Keratinocyte (primary cell): ENCODE results near the gene FAM83D. TPM values are rescaled to one million over a fixed set of nuclear protein-coding genes. Genes with fewer than 3 reads are reported as not detected.

ENCODE experiments used
- DNase-seq: peaks from one replicate; pipeline ENCODE4 v3.0.0-alpha.2; 2011; ENCODE audit warnings: low read depth, missing footprints, low spot score
- FAIRE-seq: peaks from 2 replicates; lab custom pipeline; 2011; peaks lifted over from hg19 to GRCh38; lab: Jason Lieb, UNC
- H2AFZ ChIP-seq: 2 replicates; pipeline ENCODE4 v1.6.0; 2012; ENCODE audit warnings: low read length, control low read depth, inconsistent platforms; ENCODE audit not compliant: control insufficient read depth
- H3K27ac ChIP-seq: 2 replicates; pipeline ENCODE4 v1.5.1; 2011; ENCODE audit warnings: low read length; ENCODE audit not compliant: control insufficient read depth, insufficient read depth
- H3K27me3 ChIP-seq: 3 replicates; pipeline ENCODE4 v1.6.0; 2011; ENCODE audit warnings: low read length; ENCODE audit not compliant: control insufficient read depth, insufficient read depth; ENCODE audit errors: extremely low read depth
- H3K36me3 ChIP-seq, 2 experiments: 2 replicates in 1 of 2; 3 replicates in 1 of 2; pipeline ENCODE4 v1.5.1; 2011; ENCODE audit warnings: low read length in 2 of 2, mild to moderate bottlenecking in 1 of 2; ENCODE audit not compliant: control insufficient read depth in 2 of 2, insufficient read depth in 2 of 2; ENCODE audit errors: extremely low read depth in 1 of 2
- H3K4me1 ChIP-seq: 3 replicates; pipeline ENCODE4 v1.5.1; 2011; ENCODE audit warnings: low read length; ENCODE audit not compliant: control insufficient read depth, insufficient read depth; ENCODE audit errors: extremely low read depth
- H3K4me2 ChIP-seq: 3 replicates; pipeline ENCODE4 v1.6.0; 2011; ENCODE audit warnings: low read depth, low read length; ENCODE audit not compliant: control insufficient read depth, insufficient read depth; ENCODE audit errors: extremely low read depth
- H3K4me3 ChIP-seq, 3 experiments: fragments of 200-600 bp in 1 of 3; sonication (generic) in 1 of 3; 2 replicates in 2 of 3; 3 replicates in 1 of 3; pipeline ENCODE4 v1.5.1; 2011 to 2016; ENCODE audit warnings: low read length in 3 of 3, mild to moderate bottlenecking in 3 of 3, control low read depth in 2 of 3, inconsistent platforms in 1 of 3, low read depth in 1 of 3, mixed read lengths in 1 of 3, mixed run types in 1 of 3, moderate library complexity in 1 of 3; ENCODE audit not compliant: control insufficient read depth in 2 of 3, insufficient read depth in 2 of 3; ENCODE audit errors: extremely low read depth in 1 of 3
- H3K79me2 ChIP-seq: 2 replicates; pipeline ENCODE4 v1.6.0; 2012; ENCODE audit warnings: low read length; ENCODE audit not compliant: control insufficient read depth, insufficient read depth
- H3K9ac ChIP-seq: 3 replicates; pipeline ENCODE4 v1.6.0; 2011; ENCODE audit warnings: low read length; ENCODE audit not compliant: control insufficient read depth, insufficient read depth; ENCODE audit errors: extremely low read depth
- H3K9me1 ChIP-seq: 3 replicates; pipeline ENCODE4 v1.6.0; 2011; ENCODE audit warnings: low read length; ENCODE audit not compliant: control insufficient read depth, insufficient read depth; ENCODE audit errors: extremely low read depth
- H3K9me3 ChIP-seq: 2 replicates; pipeline ENCODE4 v1.5.1; 2012; ENCODE audit warnings: low read depth, low read length; ENCODE audit not compliant: control insufficient read depth
- H4K20me1 ChIP-seq: 3 replicates; pipeline ENCODE4 v1.6.0; 2011; ENCODE audit warnings: low read length; ENCODE audit not compliant: control insufficient read depth, insufficient read depth; ENCODE audit errors: extremely low read depth
- EZH2 ChIP-seq: IDR thresholded peaks from one replicate; pipeline ENCODE4 v1.6.1; 2012; ENCODE audit warnings: inconsistent platforms, mild to moderate bottlenecking, low read length, moderate library complexity
- dilution Hi-C: fragments of 300-500 bp; cut with MboI; formaldehyde crosslinking; loops from one replicate; pipeline ENCODE4 v1.7.0; 2020; ENCODE audit warnings: low sequenced_read_pairs; ENCODE audit not compliant: extremely low pct_ligation_motif_present
- polyA plus RNA-seq, 5 experiments: library from polyadenylated mRNA; depleted of rRNA in 3 of 5; stranded (reverse) in 3 of 5; stranded (forward) in 1 of 5; unstranded in 1 of 5; fragments of >200 nt; gene quantifications; 1 replicate in 1 of 5; 2 replicates in 3 of 5; 3 replicates in 1 of 5; pipeline versions ENCODE4 v1.2.1 to v1.2.3, GENCODE V29; 2011 to 2012; ENCODE audit warnings: missing spikeins in 2 of 5, low read depth in 1 of 5, low replicate concordance in 1 of 5
- TF ChIP-seq, protein P1 (sequence below), 3 experiments: IDR thresholded peaks in 1 of 3; conservative IDR thresholded peaks in 1 of 3; optimal IDR thresholded peaks in 1 of 3; 2 replicates in 2 of 3; 3 replicates in 1 of 3; pipeline versions ENCODE3 to v1.5.1; 2011; ENCODE audit warnings: low read length in 3 of 3, mild to moderate bottlenecking in 3 of 3, moderate library complexity in 2 of 3, control low read depth in 1 of 3, inconsistent platforms in 1 of 3; ENCODE audit not compliant: insufficient read depth in 2 of 3; ENCODE audit errors: extremely low read depth in 1 of 3

Gene FAM83D
- polyA plus RNA-seq, 1 donor (not counting 4 experiments of a cell fraction or from before 2014, with no cell fraction given): 32.1 TPM

DNA sequence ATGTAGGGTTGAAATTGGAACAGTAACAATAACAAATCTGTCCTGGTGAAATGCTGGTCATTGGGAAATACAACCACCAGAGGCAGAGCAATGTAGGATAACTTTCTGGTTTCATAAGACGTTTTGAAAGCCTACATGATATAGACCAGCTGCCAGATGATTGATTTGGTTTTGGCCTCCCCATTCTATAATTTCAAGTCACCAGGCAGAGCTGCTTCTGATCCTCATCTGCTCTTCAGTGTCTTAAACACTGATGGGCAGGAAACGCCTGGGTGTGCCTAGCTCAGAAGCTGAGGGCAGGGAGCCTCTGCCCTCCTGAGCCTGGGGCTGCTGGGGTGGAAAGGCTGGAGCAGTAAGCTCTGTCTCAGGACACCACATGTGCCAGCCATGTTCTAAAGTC lies 60.4 kb downstream of the FAM83D start:
- Histone ChIP-seq H3K4me3 (no peak overlapping the region), H3K79me2 (no peaks in the 10 kb centered on the region), H3K27me3 (no peaks in the 10 kb centered on the region), H3K9me1 (no peaks in the 10 kb centered on the region), H3K4me2 (no peak overlapping the region), H3K9ac (no peak overlapping the region), H3K4me1 (peaks cover 13% of the 10 kb centered on the region), H3K36me3 (no peaks in the 10 kb centered on the region), H3K9me3 (no peaks in the 10 kb centered on the region), H2AFZ (no peak overlapping the region), H3K27ac (no peak overlapping the region), H4K20me1 (no peaks in the 10 kb centered on the region)
- DNase-seq (no peak), FAIRE-seq (peak; percentile 29)
- dilution Hi-C loops: no loop called here
- TF ChIP-seq, protein P1, sequence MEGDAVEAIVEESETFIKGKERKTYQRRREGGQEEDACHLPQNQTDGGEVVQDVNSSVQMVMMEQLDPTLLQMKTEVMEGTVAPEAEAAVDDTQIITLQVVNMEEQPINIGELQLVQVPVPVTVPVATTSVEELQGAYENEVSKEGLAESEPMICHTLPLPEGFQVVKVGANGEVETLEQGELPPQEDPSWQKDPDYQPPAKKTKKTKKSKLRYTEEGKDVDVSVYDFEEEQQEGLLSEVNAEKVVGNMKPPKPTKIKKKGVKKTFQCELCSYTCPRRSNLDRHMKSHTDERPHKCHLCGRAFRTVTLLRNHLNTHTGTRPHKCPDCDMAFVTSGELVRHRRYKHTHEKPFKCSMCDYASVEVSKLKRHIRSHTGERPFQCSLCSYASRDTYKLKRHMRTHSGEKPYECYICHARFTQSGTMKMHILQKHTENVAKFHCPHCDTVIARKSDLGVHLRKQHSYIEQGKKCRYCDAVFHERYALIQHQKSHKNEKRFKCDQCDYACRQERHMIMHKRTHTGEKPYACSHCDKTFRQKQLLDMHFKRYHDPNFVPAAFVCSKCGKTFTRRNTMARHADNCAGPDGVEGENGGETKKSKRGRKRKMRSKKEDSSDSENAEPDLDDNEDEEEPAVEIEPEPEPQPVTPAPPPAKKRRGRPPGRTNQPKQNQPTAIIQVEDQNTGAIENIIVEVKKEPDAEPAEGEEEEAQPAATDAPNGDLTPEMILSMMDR (optimal IDR thresholded peaks at IDR 0.05 in 1 of 3, IDR thresholded peaks at IDR 0.05 in 1 of 3, conservative IDR thresholded peaks at IDR 0.05 in 1 of 3; ENCODE audit: extremely low read depth in 1 of 3, insufficient read depth in 2 of 3, low read length in 3 of 3): no peak
- no peak for TF ChIP-seq EZH2

DNA sequence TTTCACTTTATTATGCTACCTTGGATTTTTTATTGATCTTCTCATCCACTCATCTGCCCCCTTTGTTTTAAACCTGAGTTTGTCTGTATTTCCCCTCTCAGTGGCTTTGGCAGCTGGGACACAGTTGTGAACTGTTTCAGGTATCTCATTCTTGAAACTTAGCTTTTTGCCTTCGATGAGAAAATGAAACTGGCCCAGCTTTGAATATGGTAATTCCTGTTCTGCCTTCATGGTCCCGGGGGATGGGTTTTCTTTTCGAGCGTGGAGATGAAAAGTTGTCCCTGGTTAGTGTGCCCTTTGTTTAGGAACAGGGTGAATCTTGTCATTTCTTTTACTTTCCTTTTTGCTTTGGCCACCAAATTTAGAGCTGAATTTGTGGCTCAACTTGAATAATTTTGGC lies 61.6 kb downstream of the FAM83D start:
- Histone ChIP-seq H3K79me2 (no peaks in the 10 kb centered on the region), H3K4me1 (peaks cover 9% of the 10 kb centered on the region), H3K9me1 (no peaks in the 10 kb centered on the region), H3K9ac (no peak overlapping the region), H3K27ac (no peak overlapping the region), H4K20me1 (no peaks in the 10 kb centered on the region), H3K27me3 (no peaks in the 10 kb centered on the region), H3K9me3 (no peaks in the 10 kb centered on the region), H3K36me3 (no peaks in the 10 kb centered on the region), H3K4me2 (no peak overlapping the region), H2AFZ (no peak overlapping the region), H3K4me3 (no peak overlapping the region)
- FAIRE-seq: no peak
- DNase-seq: no peak
- TF ChIP-seq, protein P1 (optimal IDR thresholded peaks at IDR 0.05 in 1 of 3, IDR thresholded peaks at IDR 0.05 in 1 of 3, conservative IDR thresholded peaks at IDR 0.05 in 1 of 3; ENCODE audit: extremely low read depth in 1 of 3, insufficient read depth in 2 of 3, low read length in 3 of 3): no peak
- no peak for TF ChIP-seq EZH2
- dilution Hi-C loops: no loop called here
